NCI-H524 treated with DMSO at 0.1 percent for 48 hours (cell line): Measurements from ENCODE around the gene E2F3.
"Not testable (repeated sequence)": the region's sequence is repeated elsewhere in the genome, so short reads cannot be mapped to it uniquely, and the experiment has no call there.

ENCODE experiments used
- DNase-seq: peaks from one replicate; lab custom pipeline; 2025; lab: John Stamatoyannopoulos, UW

Gene E2F3

GRCh38 chr6:20433929-20434328, 32.2 kb downstream of the E2F3 start:
- no peak for DNase-seq

DNA sequence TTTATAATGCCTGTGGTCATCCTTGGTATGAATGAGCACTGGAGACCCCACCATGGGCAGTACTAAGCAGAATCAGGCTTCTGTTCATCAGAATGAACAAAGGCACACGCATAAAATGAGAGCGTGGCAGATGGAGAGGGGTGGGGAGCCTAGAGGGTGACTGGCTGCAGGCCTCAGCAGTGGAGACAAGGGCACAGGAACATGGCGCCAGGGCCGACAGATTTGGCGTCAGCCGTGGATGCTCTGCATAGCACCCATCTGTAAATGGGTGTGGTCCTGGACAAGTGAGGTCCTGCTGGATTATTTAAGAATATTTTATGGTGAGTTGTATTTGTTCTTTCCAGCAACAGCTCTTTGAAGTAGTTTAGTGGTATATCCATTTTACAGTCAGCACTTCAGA, 33.1 kb downstream of the E2F3 start:
- DNase-seq, result no peak

DNA sequence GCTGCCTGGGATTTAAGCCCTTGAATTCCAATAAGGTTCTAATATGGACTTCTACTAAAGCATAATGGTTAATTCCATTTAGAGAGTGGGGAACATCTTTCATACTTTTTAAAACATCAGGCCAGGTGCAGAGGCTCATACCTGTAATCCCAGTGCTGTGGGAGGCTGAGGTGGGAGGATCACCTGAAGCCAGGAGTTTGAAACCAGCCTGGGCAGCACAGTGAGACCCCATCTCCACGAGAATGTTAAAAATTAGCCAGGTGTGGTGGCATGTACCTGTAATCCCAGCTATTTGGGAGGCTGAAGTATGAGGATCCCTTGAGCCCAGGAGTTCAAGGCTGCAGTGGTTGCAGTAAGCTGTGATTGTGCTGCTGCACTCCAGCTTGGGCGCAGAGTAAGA, 35.0 kb downstream of the E2F3 start:
- DNase-seq, result no peak

DNA sequence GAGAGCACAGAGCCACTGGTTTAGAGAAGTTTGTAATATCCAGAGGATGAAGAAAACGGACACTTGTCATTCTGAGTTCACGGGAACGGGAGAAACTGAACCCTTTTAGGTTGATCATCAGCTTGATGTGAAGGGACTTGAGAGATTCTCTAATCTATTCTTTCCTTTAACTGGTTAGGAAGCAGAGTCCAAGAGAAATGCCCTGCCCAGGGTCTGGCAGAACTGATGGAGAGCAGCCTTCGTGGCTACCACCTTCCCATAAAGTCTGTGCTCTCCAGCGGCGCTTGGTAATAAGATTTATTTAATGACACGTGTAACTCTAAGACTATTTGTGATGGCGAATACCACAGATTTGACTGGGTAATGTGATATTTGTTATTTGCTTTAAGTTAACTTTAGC, 36.0 kb downstream of the E2F3 start:
- DNase-seq, result no peak

- no peak for DNase-seq
These were observed 36.9 kb downstream of the E2F3 start for GRCh38 chr6:20438462-20439070.

- DNase-seq, result no peak
These were observed 37.9 kb downstream of the E2F3 start for GRCh38 chr6:20439558-20439957.

DNA sequence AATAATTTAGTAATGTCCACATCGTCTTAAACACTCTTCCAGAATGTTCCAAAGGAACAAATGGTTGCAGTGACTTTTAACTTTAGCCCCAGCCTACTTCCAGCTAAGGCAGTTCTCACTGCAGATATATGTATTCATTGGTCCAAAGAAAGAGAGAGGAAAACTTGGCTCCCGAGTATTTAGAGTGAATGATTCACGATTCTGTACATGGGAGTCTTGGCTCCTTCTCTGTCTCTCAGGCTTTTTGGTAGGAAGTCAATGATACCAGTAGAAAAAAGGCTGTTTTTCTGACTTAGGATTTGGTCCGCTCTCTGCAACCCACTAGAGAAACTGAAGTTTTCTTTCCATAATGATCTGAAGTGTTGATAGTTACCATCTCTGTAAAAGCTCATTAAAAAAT, 38.6 kb downstream of the E2F3 start:
- DNase-seq, result no peak

- no peak for DNase-seq
These were observed 39.6 kb downstream of the E2F3 start for GRCh38 chr6:20441236-20441635.

DNA sequence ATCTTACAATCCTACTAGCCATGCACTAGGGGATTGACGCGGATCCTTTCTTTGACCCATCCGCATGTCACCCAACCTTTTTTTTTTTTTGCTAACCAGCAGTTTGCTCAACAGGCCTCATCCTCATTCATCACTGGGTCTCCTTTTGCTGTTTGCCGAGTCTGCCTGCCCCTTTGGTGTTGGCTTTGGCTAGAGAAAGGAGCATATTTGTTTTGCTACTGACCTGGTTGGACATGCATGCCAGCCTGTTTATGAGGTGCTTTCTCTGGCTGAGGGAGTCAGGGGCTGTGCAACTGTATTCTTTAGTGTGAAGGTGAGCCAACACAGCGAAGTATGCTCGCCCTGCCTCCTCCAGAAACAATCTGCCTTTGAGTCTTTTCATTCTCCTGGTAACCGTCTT, 40.2 kb downstream of the E2F3 start:
- DNase-seq, result no peak

- DNase-seq, result no peak
These were observed 43.1 kb downstream of the E2F3 start for GRCh38 chr6:20444786-20445271.

DNA sequence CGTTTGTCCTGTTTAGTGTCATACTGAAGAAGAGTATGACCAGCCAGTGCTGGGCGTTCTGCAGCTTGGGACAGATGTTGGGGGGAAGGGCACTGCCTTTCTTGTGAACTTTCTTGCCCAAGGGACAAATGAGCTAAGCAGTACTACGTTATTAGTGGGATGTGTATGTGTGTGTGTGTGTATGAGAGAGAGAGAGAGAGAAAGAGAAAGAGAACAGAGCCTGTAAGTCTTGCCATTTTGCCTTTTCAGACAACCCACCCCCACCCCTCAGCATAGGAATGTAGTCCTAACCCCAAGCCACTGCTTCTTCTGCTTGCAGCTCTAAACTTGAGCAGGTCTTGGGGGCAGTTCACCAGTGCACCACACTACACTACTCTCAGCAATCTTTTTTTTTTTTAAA, 45.5 kb downstream of the E2F3 start:
- DNase-seq, result no peak

DNA sequence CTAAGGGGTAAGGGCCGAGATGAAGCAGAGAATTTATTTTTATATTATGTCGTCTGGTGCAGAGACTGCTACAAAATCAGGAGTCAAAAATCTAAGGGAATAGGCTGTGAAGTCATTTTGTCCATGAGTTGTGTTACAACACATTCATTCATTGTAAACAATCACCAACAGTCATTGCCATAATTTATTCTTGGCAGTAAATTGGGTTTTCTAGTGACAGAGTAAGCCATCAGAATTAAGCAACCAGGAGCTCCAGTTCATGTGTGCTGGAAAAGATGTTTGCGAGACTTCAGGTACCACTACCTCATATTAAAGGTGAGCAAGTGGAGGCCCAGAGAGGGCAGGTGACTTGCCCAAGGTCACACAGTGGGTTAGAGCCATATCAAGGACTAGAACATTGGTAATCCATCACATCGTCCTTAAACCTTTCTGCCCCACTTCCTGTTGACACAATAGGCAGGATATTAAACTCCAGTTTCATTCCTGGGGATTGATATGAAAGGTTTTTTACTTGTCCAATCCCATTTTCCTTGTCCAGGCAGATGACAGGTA, 46.0 kb downstream of the E2F3 start:
- no peak for DNase-seq

- DNase-seq, result no peak
These were observed 47.1 kb downstream of the E2F3 start for GRCh38 chr6:20448828-20449227.

- no peak for DNase-seq
These were observed 52.6 kb downstream of the E2F3 start for GRCh38 chr6:20454204-20454824.

- no peak for DNase-seq
These were observed 53.7 kb downstream of the E2F3 start for GRCh38 chr6:20455251-20455940.

DNA sequence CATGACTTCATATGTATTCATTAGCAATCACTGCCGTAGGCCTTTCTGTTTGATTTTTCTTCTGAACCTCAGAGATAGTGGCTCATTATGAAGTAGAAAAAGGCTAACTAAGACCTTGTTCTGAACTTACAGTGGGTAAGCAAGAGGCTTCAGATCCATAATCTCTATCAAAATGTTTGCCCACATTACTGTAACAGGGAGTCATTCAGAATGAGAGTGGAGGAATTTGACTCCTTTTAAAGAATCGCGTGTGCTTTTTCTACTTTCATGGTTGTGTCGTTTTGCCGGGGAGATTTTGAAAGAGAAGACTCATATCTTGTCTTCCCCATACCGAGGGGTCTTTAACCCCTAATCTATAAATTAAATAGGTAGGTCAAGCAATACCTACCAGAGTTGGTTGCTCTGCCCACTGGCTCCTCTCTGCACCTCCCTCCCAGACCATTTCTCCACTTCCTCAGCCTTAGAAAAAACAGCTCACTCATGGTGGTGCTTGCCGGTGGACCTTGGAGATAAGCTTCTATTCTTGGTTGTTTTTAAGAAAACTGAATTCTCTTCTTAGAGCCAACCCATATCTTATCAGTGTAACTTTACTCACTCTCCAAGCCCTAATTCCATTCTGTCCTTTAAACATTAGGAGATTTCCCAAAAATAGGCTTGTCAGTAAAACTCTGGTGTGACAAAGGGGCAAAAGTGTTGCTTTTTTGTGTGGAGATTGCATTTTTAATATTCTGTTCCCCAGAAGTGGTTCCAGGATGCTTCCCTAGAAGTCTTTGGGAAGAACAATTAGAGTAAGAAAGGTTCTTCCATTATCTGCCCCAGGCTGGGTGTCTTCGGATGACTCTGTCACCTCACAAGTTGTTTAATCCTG, 56.6 kb downstream of the E2F3 start:
- DNase-seq, result no peak

GRCh38 chr6:20459682-20460081, 58.0 kb downstream of the E2F3 start:
- no peak for DNase-seq

- DNase-seq, result no peak
These were observed 59.9 kb downstream of the E2F3 start for GRCh38 chr6:20461576-20461975.

- DNase-seq, result no peak
These were observed 61.7 kb downstream of the E2F3 start for GRCh38 chr6:20463396-20463795.

DNA sequence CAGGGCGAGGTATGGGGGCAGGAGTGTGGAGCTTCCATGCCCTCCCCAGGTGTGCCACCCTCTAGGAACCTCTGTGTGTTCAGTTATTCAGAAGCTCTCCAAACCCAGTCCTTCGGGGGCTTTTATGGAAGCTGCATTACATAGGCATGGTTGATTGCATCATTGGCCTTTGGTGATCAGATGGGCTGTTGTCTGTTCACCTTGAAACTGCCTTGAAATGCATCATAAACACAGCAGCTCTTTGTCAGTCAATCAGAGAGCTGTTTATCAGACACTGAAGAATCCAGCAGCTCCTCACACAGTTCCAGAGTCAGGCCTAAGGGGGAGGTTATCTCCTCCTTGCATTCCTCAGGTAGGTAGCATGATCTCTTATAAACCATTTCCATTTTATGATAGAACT, 62.4 kb downstream of the E2F3 start:
- DNase-seq, result no peak

DNA sequence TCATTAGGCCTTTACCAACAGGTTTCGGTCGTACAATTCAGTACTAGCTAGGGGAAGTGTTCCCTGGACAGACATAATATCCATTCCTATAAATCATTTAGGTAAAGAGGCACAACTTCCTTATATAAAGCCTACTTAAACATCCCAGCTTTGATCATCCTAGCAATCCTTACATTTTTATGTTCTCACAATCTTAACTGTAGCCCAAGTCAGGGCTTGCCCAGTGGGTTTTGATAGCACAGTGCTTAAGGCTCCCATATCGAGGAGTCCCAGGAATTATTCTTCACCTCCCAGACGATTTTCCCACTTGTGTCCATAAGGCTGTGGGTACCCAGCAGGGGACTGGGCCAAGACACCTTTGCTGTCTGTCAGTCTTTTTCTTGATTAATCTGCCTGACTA, 63.2 kb downstream of the E2F3 start:
- no peak for DNase-seq

DNA sequence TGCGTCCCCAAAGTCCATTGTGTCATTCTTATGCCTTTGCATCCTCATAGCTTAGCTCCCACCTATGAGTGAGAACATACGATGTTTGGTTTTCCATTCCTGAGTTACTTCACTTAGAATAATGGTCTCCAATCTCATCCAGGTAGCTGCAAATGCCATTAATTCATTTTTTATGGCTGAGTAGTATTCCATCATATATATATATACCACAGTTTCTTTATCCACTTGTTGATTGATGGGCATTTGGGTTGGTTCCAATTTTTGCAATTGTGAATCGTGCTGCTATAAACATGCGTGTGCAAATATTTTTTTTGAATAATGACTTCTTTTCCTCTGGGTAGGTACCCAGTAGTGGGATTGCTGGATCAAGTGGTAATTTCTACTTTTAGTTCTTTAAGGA, 63.9 kb downstream of the E2F3 start:
- not testable (repeated sequence) for DNase-seq
